GM21447 (cell line): ENCODE measurements around the gene GZMM.

Experiments
- ATAC-seq: cut with Tn5 transposase; IDR thresholded peaks from one replicate; pipeline ENCODE4 v1.9.1; 2021; ENCODE audit not compliant: unreplicated experiment

Gene GZMM

DNA sequence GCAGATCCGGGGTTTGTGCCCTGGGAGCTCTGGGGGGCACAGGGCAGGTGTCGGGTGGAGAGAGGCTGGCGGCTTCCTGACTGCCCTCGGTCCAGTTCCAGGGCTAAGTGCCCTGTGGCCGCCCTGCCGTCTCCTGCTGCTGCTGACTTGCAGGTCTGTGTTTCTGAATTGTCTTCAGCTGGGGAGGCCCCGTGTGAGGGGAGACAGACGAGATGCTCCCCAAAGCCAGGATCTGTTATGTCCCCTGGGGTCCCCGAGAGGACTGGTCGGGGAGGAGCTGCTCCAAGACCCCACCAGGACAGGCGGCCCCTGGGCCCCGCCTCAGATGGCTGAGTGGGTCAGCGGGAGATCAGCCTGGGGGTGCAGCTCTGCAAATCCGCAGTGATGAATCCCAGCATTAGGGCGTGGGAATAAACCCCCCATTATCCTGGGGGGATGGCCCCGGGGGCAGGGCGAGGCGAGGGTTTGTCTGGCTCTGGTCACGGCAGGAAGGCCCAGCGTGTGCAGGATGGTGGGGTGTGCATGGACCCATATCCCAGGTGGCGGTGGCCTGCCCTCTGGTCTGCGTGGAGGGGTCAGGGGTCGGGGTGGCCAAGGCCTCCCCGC lies 50.5 kb downstream of the GZMM start:
- ATAC-seq, result no peak

DNA sequence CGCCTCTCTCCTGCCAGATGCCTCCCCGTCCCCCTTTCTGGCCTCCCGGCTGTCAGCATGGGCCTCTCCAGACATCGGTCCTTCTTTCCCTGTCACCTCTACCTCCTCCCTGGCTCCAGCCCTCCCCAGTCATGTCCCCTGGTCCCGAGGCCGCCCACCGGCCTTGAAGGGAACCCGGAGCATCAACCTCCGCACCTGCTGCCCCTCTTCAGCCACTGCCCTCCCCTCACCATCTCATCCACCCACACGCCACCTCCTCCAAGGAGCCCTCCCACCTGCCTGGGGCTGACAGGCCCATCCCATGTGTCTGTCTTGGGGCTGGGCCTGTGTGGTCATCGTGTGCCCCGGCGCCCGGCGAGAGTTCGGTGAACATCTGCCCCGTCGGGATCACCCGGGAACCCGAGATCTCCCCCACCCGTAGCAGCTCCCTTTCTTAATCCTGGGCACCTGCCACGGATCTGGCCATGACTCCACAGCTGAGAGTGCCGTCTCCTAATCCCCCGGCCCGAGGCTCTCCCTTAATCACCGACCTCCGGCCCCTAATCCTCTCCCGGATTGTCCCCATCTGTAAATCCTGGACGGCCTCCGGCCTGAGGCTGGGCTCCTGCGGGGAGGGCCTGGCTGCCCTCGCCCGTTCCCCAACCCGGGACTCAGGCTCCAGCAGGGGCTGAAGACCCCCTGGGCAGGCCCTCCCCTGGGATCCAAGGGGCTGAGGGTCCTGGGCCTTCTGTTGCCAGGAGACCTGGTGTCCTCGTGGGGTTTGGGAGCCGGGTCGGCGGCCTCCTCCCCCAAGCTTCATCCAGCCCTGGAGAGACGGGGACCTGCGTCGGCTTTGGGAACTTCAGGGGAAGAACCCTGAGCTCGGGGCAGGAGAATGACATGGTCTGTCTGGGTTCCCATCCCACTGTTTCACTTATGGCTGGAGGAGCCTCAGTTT lies 51.7 kb downstream of the GZMM start:
- ATAC-seq, result no peak

DNA sequence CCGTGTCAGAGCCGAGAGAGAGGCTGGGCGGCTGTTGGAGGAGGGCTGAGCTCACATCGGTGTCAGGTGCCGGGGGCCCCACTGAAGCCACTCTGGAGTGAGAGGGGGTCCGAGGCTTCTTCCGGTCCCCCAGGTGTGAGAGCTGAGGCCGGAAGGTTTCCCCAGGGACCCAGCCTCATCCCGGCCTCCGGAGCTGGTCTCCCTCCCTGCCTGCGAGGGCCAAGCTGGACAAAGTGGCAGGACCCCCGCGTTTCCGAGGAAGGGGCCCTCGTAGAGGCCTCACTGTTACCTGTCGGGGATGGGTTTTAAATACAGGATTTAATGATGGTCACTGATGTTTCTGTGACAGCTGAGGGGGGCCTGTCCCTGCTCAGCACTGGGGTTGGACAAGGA lies 52.4 kb downstream of the GZMM start:
- ATAC-seq, result no peak

DNA sequence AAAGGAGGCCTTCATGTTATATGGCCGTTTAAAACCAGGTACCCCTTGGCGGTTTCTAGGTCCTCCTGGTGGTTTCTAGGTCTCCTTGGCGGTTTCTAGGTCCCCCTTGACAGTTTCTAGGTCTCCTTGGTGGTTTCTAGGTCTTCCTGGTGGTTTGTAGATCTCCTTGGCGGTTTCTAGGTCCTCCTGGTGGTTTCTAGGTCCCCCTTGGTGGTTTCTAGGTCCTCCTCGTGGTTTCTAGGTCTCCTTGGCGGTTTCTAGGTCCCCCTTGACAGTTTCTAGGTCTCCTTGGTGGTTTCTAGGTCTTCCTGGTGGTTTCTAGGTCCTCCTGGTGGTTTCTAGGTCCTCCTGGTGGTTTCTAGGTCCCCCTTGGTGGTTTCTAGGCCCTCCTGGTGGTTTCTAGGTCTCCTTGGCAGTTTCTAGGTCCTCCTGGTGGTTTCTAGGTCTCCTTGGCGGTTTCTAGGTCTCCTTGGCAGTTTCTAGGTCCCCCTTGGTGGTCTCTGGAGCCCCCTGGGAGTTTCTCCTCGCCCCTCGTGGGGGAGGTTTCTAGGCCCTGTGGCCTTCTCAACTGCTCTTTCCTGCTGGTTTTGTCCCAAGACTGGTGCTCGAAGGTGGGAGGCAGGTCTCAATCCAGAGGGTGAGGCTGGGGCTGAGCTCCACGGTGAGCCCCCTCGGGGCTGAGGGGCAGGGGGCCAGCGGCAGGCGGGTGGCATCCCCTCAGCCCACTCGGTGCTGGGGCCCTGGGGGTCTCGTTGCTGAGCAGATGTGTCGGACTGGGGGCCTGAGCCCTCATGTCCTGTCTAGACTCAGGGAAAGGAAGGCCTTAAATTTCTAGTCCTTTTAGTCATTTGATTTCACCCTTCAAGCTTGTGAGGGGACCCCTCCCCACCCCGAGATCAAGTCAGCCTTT lies 53.8 kb downstream of the GZMM start:
- no peak for ATAC-seq
